ENCODE results near the gene ERG.

The ERG gene

GRCh38 chr21:38420140-38420539 is 78.1 kb downstream of the ERG start:
- no peaks in the 10 kb centered on the region for H3K4me1 ChIP-seq (ENCODE audit: insufficient read depth, low read length, poor library complexity, severe bottlenecking)
- H3K4me3 ChIP-seq (ENCODE audit: low read length, poor library complexity, severe bottlenecking): no peak overlapping the region
- TF ChIP-seq, protein P1, sequence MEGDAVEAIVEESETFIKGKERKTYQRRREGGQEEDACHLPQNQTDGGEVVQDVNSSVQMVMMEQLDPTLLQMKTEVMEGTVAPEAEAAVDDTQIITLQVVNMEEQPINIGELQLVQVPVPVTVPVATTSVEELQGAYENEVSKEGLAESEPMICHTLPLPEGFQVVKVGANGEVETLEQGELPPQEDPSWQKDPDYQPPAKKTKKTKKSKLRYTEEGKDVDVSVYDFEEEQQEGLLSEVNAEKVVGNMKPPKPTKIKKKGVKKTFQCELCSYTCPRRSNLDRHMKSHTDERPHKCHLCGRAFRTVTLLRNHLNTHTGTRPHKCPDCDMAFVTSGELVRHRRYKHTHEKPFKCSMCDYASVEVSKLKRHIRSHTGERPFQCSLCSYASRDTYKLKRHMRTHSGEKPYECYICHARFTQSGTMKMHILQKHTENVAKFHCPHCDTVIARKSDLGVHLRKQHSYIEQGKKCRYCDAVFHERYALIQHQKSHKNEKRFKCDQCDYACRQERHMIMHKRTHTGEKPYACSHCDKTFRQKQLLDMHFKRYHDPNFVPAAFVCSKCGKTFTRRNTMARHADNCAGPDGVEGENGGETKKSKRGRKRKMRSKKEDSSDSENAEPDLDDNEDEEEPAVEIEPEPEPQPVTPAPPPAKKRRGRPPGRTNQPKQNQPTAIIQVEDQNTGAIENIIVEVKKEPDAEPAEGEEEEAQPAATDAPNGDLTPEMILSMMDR (conservative IDR thresholded peaks at IDR 0.05; ENCODE audit: low read length): no peak
- no peak for TF ChIP-seq EZH2phosphoT487 (IDR thresholded peaks at IDR 0.05; ENCODE audit: borderline replicate concordance)
- H3K4me2 ChIP-seq (ENCODE audit: low read depth, low read length, poor library complexity, severe bottlenecking): no peak overlapping the region
- peaks cover 35% of the 10 kb centered on the region for H4K20me1 ChIP-seq (ENCODE audit: insufficient read depth, low read length, poor library complexity, severe bottlenecking)
- H3F3A ChIP-seq (ENCODE audit: low read depth): no peaks in the 10 kb centered on the region
- peaks cover 96% of the 10 kb centered on the region for H3K36me3 ChIP-seq (ENCODE audit: insufficient read depth, low read length)
- H3K9ac ChIP-seq (ENCODE audit: low read depth, low read length, poor library complexity, severe bottlenecking): no peak overlapping the region
- no peaks in the 10 kb centered on the region for H3K9me2 ChIP-seq (replicated peaks; ENCODE audit: low read depth, low read length)
- H3K79me2 ChIP-seq (ENCODE audit: insufficient read depth, low read length): peaks cover 46% of the 10 kb centered on the region
- no peaks in the 10 kb centered on the region for H3K27me3 ChIP-seq (ENCODE audit: insufficient read depth, low read length, poor library complexity, severe bottlenecking)
- H2AFZ ChIP-seq (ENCODE audit: low read length): no peak overlapping the region
- no peaks in the 10 kb centered on the region for H3K9me3 ChIP-seq (ENCODE audit: insufficient read depth, low read depth, low read length)

DNA sequence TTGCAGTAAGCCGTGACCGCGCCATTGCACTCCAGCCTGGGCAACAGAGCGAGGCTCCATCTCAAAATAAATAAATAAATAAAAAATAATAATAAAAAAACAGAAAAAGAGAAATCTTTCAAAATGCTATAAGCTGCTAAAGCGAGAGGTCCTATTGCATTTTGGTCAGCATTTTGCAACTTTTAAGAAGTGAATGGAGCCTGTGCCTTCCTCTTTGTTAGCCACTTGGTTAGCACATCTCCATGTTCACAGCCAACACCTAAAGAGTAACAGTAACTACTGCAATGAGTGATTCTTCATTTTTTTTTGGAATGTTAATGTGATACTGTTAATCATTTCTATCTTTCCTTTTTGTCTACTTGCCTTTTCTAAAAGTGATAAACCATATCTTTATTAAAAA is 80.6 kb downstream of the ERG start:
- TF ChIP-seq, protein P1 (conservative IDR thresholded peaks at IDR 0.05; ENCODE audit: low read length): no peak
- TF ChIP-seq EZH2phosphoT487 (IDR thresholded peaks at IDR 0.05; ENCODE audit: borderline replicate concordance): no peak
- Histone ChIP-seq H2AFZ (ENCODE audit: low read length) (no peak overlapping the region), H3K36me3 (ENCODE audit: insufficient read depth, low read length) (peaks cover 96% of the 10 kb centered on the region)

DNA sequence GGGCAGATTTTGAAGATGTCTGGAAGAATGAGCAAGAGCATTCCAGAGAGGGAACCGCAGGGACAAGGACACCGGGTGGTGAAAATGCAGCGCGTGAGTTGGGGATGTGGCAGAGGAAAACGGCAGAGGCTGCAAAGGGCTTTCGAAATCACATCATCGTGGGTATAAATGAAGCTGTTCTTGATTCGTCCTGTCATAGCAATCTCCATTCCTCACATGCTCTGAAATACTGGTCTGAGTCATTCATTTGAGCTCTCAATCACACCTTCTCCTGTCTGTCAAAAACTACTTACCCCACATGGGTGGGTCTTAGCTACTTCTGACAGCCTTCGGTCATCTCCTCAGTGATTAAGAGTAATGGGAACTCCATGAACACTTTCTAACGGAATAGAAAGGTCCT is 81.5 kb downstream of the ERG start:
- Histone ChIP-seq H3K36me3 (ENCODE audit: insufficient read depth, low read length) (peaks cover 94% of the 10 kb centered on the region), H3K27me3 (ENCODE audit: insufficient read depth, low read length, poor library complexity, severe bottlenecking) (no peaks in the 10 kb centered on the region)

More for the DNA sequence above, 80.6 kb downstream of the ERG start:
- H3K4me1 ChIP-seq (ENCODE audit: insufficient read depth, low read length, poor library complexity, severe bottlenecking): no peaks in the 10 kb centered on the region
- H4K20me1 ChIP-seq (ENCODE audit: insufficient read depth, low read length, poor library complexity, severe bottlenecking): peaks cover 40% of the 10 kb centered on the region
- H3K4me3 ChIP-seq (ENCODE audit: low read length, poor library complexity, severe bottlenecking): no peak overlapping the region
- peaks cover 57% of the 10 kb centered on the region for H3K79me2 ChIP-seq (ENCODE audit: insufficient read depth, low read length)
- H3K4me2 ChIP-seq (ENCODE audit: low read depth, low read length, poor library complexity, severe bottlenecking): no peak overlapping the region
- no peaks in the 10 kb centered on the region for H3K9me3 ChIP-seq (ENCODE audit: insufficient read depth, low read depth, low read length)
- H3K27me3 ChIP-seq (ENCODE audit: insufficient read depth, low read length, poor library complexity, severe bottlenecking): no peaks in the 10 kb centered on the region
- H3F3A ChIP-seq (ENCODE audit: low read depth): no peaks in the 10 kb centered on the region
- H3K9ac ChIP-seq (ENCODE audit: low read depth, low read length, poor library complexity, severe bottlenecking): no peak overlapping the region
- H3K9me2 ChIP-seq (replicated peaks; ENCODE audit: low read depth, low read length): no peaks in the 10 kb centered on the region

More for the DNA sequence above, 81.5 kb downstream of the ERG start:
- peaks cover 45% of the 10 kb centered on the region for H4K20me1 ChIP-seq (ENCODE audit: insufficient read depth, low read length, poor library complexity, severe bottlenecking)
- H3F3A ChIP-seq (ENCODE audit: low read depth): no peaks in the 10 kb centered on the region
- TF ChIP-seq, protein P1 (conservative IDR thresholded peaks at IDR 0.05; ENCODE audit: low read length): no peak
- no peak for TF ChIP-seq EZH2phosphoT487 (IDR thresholded peaks at IDR 0.05; ENCODE audit: borderline replicate concordance)
- peaks cover 63% of the 10 kb centered on the region for H3K79me2 ChIP-seq (ENCODE audit: insufficient read depth, low read length)
- H3K9ac ChIP-seq (ENCODE audit: low read depth, low read length, poor library complexity, severe bottlenecking): no peak overlapping the region
- no peaks in the 10 kb centered on the region for H3K9me2 ChIP-seq (replicated peaks; ENCODE audit: low read depth, low read length)
- H3K9me3 ChIP-seq (ENCODE audit: insufficient read depth, low read depth, low read length): no peaks in the 10 kb centered on the region
- H3K4me3 ChIP-seq (ENCODE audit: low read length, poor library complexity, severe bottlenecking): no peak overlapping the region
- H3K4me1 ChIP-seq (ENCODE audit: insufficient read depth, low read length, poor library complexity, severe bottlenecking): no peaks in the 10 kb centered on the region
- no peak overlapping the region for H2AFZ ChIP-seq (ENCODE audit: low read length)
- H3K4me2 ChIP-seq (ENCODE audit: low read depth, low read length, poor library complexity, severe bottlenecking): no peak overlapping the region
